Myometrial cell (primary cell): ENCODE data around the gene MICAL2. TPM values are rescaled to one million over a fixed set of nuclear protein-coding genes. Genes with fewer than 3 reads are reported as not detected.

ENCODE experiments used
- total RNA-seq: library from RNA; depleted of rRNA; stranded (reverse); fragments of >200 nt; gene quantifications from 2 replicates; pipeline ENCODE4 v1.2.3, GENCODE V29; 2015

The MICAL2 gene
- total RNA-seq, result 134 and 162 TPM in 2 replicates

DNA sequence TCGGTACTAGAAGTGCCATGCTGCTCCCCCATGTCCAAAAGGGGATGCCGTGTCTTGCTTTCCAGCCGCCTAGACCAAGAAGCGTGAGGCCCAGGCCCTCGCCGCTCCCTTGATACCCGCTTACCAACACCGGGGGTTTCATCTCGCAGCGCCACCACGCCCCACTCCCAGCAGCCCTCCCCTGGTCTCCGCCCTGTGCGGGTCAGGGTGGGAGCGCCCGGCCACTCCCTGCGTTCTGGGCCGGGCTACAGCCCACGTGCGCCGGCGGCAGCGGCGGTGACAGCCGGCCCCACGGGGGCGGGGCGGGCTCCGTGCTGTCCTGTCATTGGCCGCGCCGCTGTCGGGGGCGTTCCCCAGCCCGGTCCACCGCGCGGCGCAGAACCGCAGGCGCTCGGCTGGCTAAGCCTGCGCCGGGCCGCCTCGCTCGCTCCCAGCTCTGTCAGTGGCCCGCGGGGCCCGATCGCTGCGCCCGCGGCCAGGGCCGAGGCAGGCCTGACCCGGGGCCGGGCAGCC lies at the start of gene MICAL2:
MICAL2 (plus strand) TSS at position 390 of the 513 bp plus-strand sequence. CDS start 51,566 bp downstream, outside the sequence.

Other genes with a start within 250 kb of the MICAL2 start
- 211 and 334 TPM in 2 replicates for gene DKK3, start 102.0 kb upstream of the MICAL2 start, total RNA-seq